Measurements from ENCODE around the gene AFTPH.

AFTPH gene

GRCh38 chr2:64631771-64632170 lies 107.6 kb downstream of the AFTPH start:
- peaks cover 31% of the 10 kb centered on the region for H3K79me2 ChIP-seq (ENCODE audit: control insufficient read depth, low read length)
- no peaks in the 10 kb centered on the region for H3K9me3 ChIP-seq (ENCODE audit: control insufficient read depth, insufficient read depth, low read length)
- no peaks in the 10 kb centered on the region for H3K9me2 ChIP-seq (replicated peaks; ENCODE audit: control insufficient read depth, low read length)
- H3K27me3 ChIP-seq (ENCODE audit: control insufficient read depth, low read length): no peaks in the 10 kb centered on the region
- H3K4me1 ChIP-seq (ENCODE audit: control insufficient read depth, low read length): peaks cover 15% of the 10 kb centered on the region
- H3K4me3 ChIP-seq (ENCODE audit: low read length): no peak overlapping the region
- H3F3A ChIP-seq (ENCODE audit: control insufficient read depth, insufficient read depth): peaks cover 2% of the 10 kb centered on the region
- H4K20me1 ChIP-seq (ENCODE audit: control insufficient read depth, insufficient read depth, low read depth, low read length): peaks cover 4% of the 10 kb centered on the region
- TF ChIP-seq CTCF (IDR thresholded peaks at IDR 0.05; ENCODE audit: low read depth, low read length, poor library complexity, severe bottlenecking): no peak
- no peak for TF ChIP-seq EZH2phosphoT487 (IDR thresholded peaks at IDR 0.05; ENCODE audit: borderline replicate concordance, low read length)
- H3K36me3 ChIP-seq (ENCODE audit: control insufficient read depth, low read length): peaks cover 45% of the 10 kb centered on the region
- no peak overlapping the region for H3K4me2 ChIP-seq (ENCODE audit: low read length)
- H3K27ac ChIP-seq (ENCODE audit: low read depth, low read length): no peak overlapping the region

- Histone ChIP-seq H3K27ac (ENCODE audit: low read depth, low read length) (no peak overlapping the region), H3K4me2 (ENCODE audit: low read length) (no peak overlapping the region), H3K27me3 (ENCODE audit: control insufficient read depth, low read length) (no peaks in the 10 kb centered on the region), H3K79me2 (ENCODE audit: control insufficient read depth, low read length) (peaks cover 45% of the 10 kb centered on the region), H3K36me3 (ENCODE audit: control insufficient read depth, low read length) (peaks cover 56% of the 10 kb centered on the region), H4K20me1 (ENCODE audit: control insufficient read depth, insufficient read depth, low read depth, low read length) (peaks cover 8% of the 10 kb centered on the region), H3K9me2 (replicated peaks; ENCODE audit: control insufficient read depth, low read length) (no peaks in the 10 kb centered on the region), H3K4me1 (ENCODE audit: control insufficient read depth, low read length) (peaks cover 25% of the 10 kb centered on the region), H3F3A (ENCODE audit: control insufficient read depth, insufficient read depth) (peaks cover 14% of the 10 kb centered on the region), H3K9me3 (ENCODE audit: control insufficient read depth, insufficient read depth, low read length) (no peaks in the 10 kb centered on the region), H3K4me3 (ENCODE audit: low read length) (no peak overlapping the region)
- TF ChIP-seq CTCF (IDR thresholded peaks at IDR 0.05; ENCODE audit: low read depth, low read length, poor library complexity, severe bottlenecking): no peak
- TF ChIP-seq EZH2phosphoT487 (IDR thresholded peaks at IDR 0.05; ENCODE audit: borderline replicate concordance, low read length): no peak
Observed at GRCh38 chr2:64632835-64633819, 109.0 kb downstream of the AFTPH start.

GRCh38 chr2:64634345-64635267 lies 110.5 kb downstream of the AFTPH start:
- H3K36me3 ChIP-seq (ENCODE audit: control insufficient read depth, low read length): peaks cover 61% of the 10 kb centered on the region
- H3K79me2 ChIP-seq (ENCODE audit: control insufficient read depth, low read length): peaks cover 60% of the 10 kb centered on the region
- no peak overlapping the region for H3K4me2 ChIP-seq (ENCODE audit: low read length)
- TF ChIP-seq EZH2phosphoT487 (IDR thresholded peaks at IDR 0.05; ENCODE audit: borderline replicate concordance, low read length) (no peak), CTCF (IDR thresholded peaks at IDR 0.05; ENCODE audit: low read depth, low read length, poor library complexity, severe bottlenecking) (no peak)
- no peak overlapping the region for H3K4me3 ChIP-seq (ENCODE audit: low read length)
- H3K9me2 ChIP-seq (replicated peaks; ENCODE audit: control insufficient read depth, low read length): no peaks in the 10 kb centered on the region
- H3K27ac ChIP-seq (ENCODE audit: low read depth, low read length): no peak overlapping the region
- peaks cover 8% of the 10 kb centered on the region for H4K20me1 ChIP-seq (ENCODE audit: control insufficient read depth, insufficient read depth, low read depth, low read length)
- H3K9me3 ChIP-seq (ENCODE audit: control insufficient read depth, insufficient read depth, low read length): no peaks in the 10 kb centered on the region
- peaks cover 40% of the 10 kb centered on the region for H3K4me1 ChIP-seq (ENCODE audit: control insufficient read depth, low read length)
- H3K27me3 ChIP-seq (ENCODE audit: control insufficient read depth, low read length): no peaks in the 10 kb centered on the region
- peaks cover 14% of the 10 kb centered on the region for H3F3A ChIP-seq (ENCODE audit: control insufficient read depth, insufficient read depth)
